H9 (cell line): ENCODE measurements around the gene AFDN. TPM values are rescaled to one million over a fixed set of nuclear protein-coding genes. Genes with fewer than 3 reads are reported as not detected.

ENCODE experiments used
- DNase-seq: peaks from one replicate; pipeline ENCODE4 v3.0.0-alpha.2; 2017
- H2AFZ ChIP-seq: one replicate; pipeline ENCODE4 v1.6.1; 2013; ENCODE audit warnings: mild to moderate bottlenecking, low read length, control low read depth, moderate library complexity
- H2AK5ac ChIP-seq: 2 replicates; pipeline ENCODE4 v1.6.1; 2013; ENCODE audit warnings: low read length, control low read depth, mixed read lengths; ENCODE audit not compliant: insufficient read length
- H2BK120ac ChIP-seq: one replicate; pipeline ENCODE4 v1.6.1; 2013; ENCODE audit warnings: low read depth, mild to moderate bottlenecking, low read length, control low read depth, inconsistent platforms; ENCODE audit not compliant: poor library complexity, severe bottlenecking
- H2BK12ac ChIP-seq: 2 replicates; pipeline ENCODE4 v1.6.1; 2013; ENCODE audit warnings: low read length, control low read depth, mixed read lengths, low read depth; ENCODE audit not compliant: insufficient read length
- H2BK15ac ChIP-seq: 2 replicates; pipeline ENCODE4 v1.6.1; 2013; ENCODE audit warnings: low read depth, low read length, control low read depth
- H2BK20ac ChIP-seq: one replicate; pipeline ENCODE4 v1.6.1; 2013; ENCODE audit warnings: low read depth, mild to moderate bottlenecking, low read length, control low read depth, inconsistent platforms; ENCODE audit not compliant: poor library complexity, severe bottlenecking
- H2BK5ac ChIP-seq: 2 replicates; pipeline ENCODE4 v1.6.1; 2013; ENCODE audit warnings: low read length, control low read depth, mixed read lengths; ENCODE audit not compliant: insufficient read length
- H3K14ac ChIP-seq: 2 replicates; pipeline ENCODE4 v1.6.1; 2013; ENCODE audit warnings: low read length, control low read depth; ENCODE audit not compliant: insufficient read depth
- H3K18ac ChIP-seq: 2 replicates; pipeline ENCODE4 v1.6.1; 2013; ENCODE audit warnings: low read depth, mild to moderate bottlenecking, mixed read lengths, low read length, control low read depth; ENCODE audit not compliant: insufficient read length
- H3K23ac ChIP-seq: 2 replicates; pipeline ENCODE4 v1.6.1; 2013; ENCODE audit warnings: low read length, control low read depth, mixed read lengths, low read depth; ENCODE audit not compliant: insufficient read length
- H3K23me2 ChIP-seq: 2 replicates; pipeline ENCODE4 v1.6.1; 2013; ENCODE audit warnings: low read depth, mild to moderate bottlenecking, mixed read lengths, low read length, control low read depth; ENCODE audit not compliant: insufficient read length, poor library complexity, severe bottlenecking
- H3K27ac ChIP-seq: 2 replicates; pipeline ENCODE4 v1.5.1; 2013; ENCODE audit warnings: low read length, control low read depth, mixed read lengths, low read depth; ENCODE audit not compliant: insufficient read length
- H3K27me3 ChIP-seq: 2 replicates; pipeline ENCODE4 v1.6.1; 2013; ENCODE audit warnings: low read length, control low read depth, inconsistent platforms; ENCODE audit not compliant: insufficient read depth
- H3K4ac ChIP-seq: 2 replicates; pipeline ENCODE4 v1.6.1; 2013; ENCODE audit warnings: low read depth, mild to moderate bottlenecking, control low read depth, inconsistent platforms, low read length, moderate library complexity
- H3K4me1 ChIP-seq: 2 replicates; pipeline ENCODE4 v1.6.1; 2013; ENCODE audit warnings: low read length, control low read depth, inconsistent platforms; ENCODE audit not compliant: insufficient read depth
- H3K4me2 ChIP-seq: 2 replicates; pipeline ENCODE4 v1.6.1; 2013; ENCODE audit warnings: low read length, control low read depth, mixed read lengths; ENCODE audit not compliant: insufficient read length, insufficient read depth
- H3K56ac ChIP-seq: 2 replicates; pipeline ENCODE4 v1.6.1; 2013; ENCODE audit warnings: low read depth, mild to moderate bottlenecking, mixed read lengths, low read length, control low read depth; ENCODE audit not compliant: insufficient read length
- H3K79me1 ChIP-seq: 2 replicates; pipeline ENCODE4 v1.6.1; 2013; ENCODE audit warnings: low read depth, mild to moderate bottlenecking, moderate library complexity, low read length, control low read depth, inconsistent platforms; ENCODE audit not compliant: insufficient read depth, poor library complexity, severe bottlenecking
- H3K79me2 ChIP-seq: 2 replicates; pipeline ENCODE4 v1.6.1; 2013; ENCODE audit warnings: low read length, control low read depth, inconsistent platforms; ENCODE audit not compliant: insufficient read depth
- H3K9ac ChIP-seq: 2 replicates; pipeline ENCODE4 v1.6.1; 2013; ENCODE audit warnings: low read length, control low read depth, mixed read lengths; ENCODE audit not compliant: insufficient read length; ENCODE audit errors: extremely low read depth
- H3K9me3 ChIP-seq: one replicate; pipeline ENCODE4 v1.6.1; 2013; ENCODE audit warnings: low read depth, low read length, inconsistent platforms; ENCODE audit not compliant: control insufficient read depth
- H3T11ph ChIP-seq: one replicate; pipeline ENCODE4 v1.6.1; 2013; ENCODE audit warnings: mild to moderate bottlenecking, low read length, control low read depth, inconsistent platforms
- H4K20me1 ChIP-seq: one replicate; pipeline ENCODE4 v1.6.1; 2013; ENCODE audit not compliant: control insufficient read depth, insufficient read length, insufficient read depth
- H4K5ac ChIP-seq: 2 replicates; pipeline ENCODE4 v1.6.1; 2013; ENCODE audit warnings: low read depth, mild to moderate bottlenecking, mixed read lengths, low read length, control low read depth; ENCODE audit not compliant: insufficient read length
- H4K8ac ChIP-seq: replicated peaks from 2 replicates; pipeline ENCODE4 v1.6.1; 2013; ENCODE audit warnings: low read length, control low read depth, mixed read lengths, low read depth; ENCODE audit not compliant: insufficient read length
- H4K91ac ChIP-seq: 2 replicates; pipeline ENCODE4 v1.6.1; 2013; ENCODE audit warnings: low read depth, mild to moderate bottlenecking, moderate library complexity, mixed read lengths, low read length, control low read depth; ENCODE audit not compliant: insufficient read length
- H3K27ac Mint-ChIP-seq, 3 experiments: 2 replicates in 2 of 3; 3 replicates in 1 of 3; pipeline ENCODE4 v1.8.0; 2020 to 2021; ENCODE audit warnings: mixed read lengths in 3 of 3, mild to moderate bottlenecking in 1 of 3, moderate library complexity in 1 of 3
- H3K27me3 Mint-ChIP-seq: 2 replicates; pipeline ENCODE4 v1.8.0; 2021; ENCODE audit warnings: low read depth, mild to moderate bottlenecking, moderate library complexity, mixed read lengths
- H3K36me3 Mint-ChIP-seq, 3 experiments: 2 replicates in 2 of 3; 3 replicates in 1 of 3; pipeline ENCODE4 v1.8.0; 2020 to 2021; ENCODE audit warnings: low read depth in 3 of 3, mixed read lengths in 3 of 3; ENCODE audit not compliant: insufficient read depth in 1 of 3
- H3K4me1 Mint-ChIP-seq, 2 experiments: 2 replicates each; pipeline ENCODE4 v1.8.0; 2020; ENCODE audit warnings: mixed read lengths in 2 of 2
- H3K4me3 Mint-ChIP-seq, 2 experiments: 2 replicates in 1 of 2; 3 replicates in 1 of 2; pipeline ENCODE4 v1.8.0; 2020 to 2021; ENCODE audit warnings: mild to moderate bottlenecking in 2 of 2, mixed read lengths in 2 of 2, moderate library complexity in 1 of 2
- H3K9me3 Mint-ChIP-seq, 2 experiments: 2 replicates in 1 of 2; 3 replicates in 1 of 2; pipeline ENCODE4 v1.8.0; 2020; ENCODE audit warnings: mild to moderate bottlenecking in 2 of 2, mixed read lengths in 2 of 2, moderate library complexity in 1 of 2
- CTCF ChIP-seq: fragments of 200-600 bp; sonication (generic); conservative IDR thresholded peaks from 3 replicates; pipeline ENCODE4 v1.8.0; 2021; ENCODE audit warnings: antibody characterized with exemption, mild to moderate bottlenecking
- WGBS: extraction: QIAGEN DNeasy Blood & Tissue Kit; methylation state at CpG from one replicate; pipeline ENCODE4 v1.1.7; 2013; ENCODE audit warnings: missing lambda C conversion rate, low lambda C conversion rate, mixed read lengths; ENCODE audit not compliant: insufficient read length; ENCODE audit errors: extremely low coverage; 5-methylcytosine and 5-hydroxymethylcytosine counted together
- total RNA-seq: library from RNA; stranded (reverse); gene quantifications from 2 replicates; pipeline ENCODE4 v1.2.1, GENCODE V29; 2021

The AFDN gene
- total RNA-seq, 1 experiment from 2014 or later = 157 TPM

GRCh38 chr6:167930295-167930694 lies 103.6 kb downstream of the AFDN start:
- no peak overlapping the region for H3K56ac ChIP-seq
- no peak overlapping the region for H2BK20ac ChIP-seq
- H2BK5ac ChIP-seq = no peak overlapping the region
- H4K5ac ChIP-seq = no peak overlapping the region
- no peaks in the 10 kb centered on the region for H3K27me3 ChIP-seq
- no peak overlapping the region for H2BK120ac ChIP-seq
- no peaks in the 10 kb centered on the region; a peak in 1 of 4 replicates for H3K4me1 Mint-ChIP-seq
- no peaks in the 10 kb centered on the region for H3K27me3 Mint-ChIP-seq
- no peaks in the 10 kb centered on the region for H3K79me2 ChIP-seq
- H3K36me3 Mint-ChIP-seq = peaks cover 2 to 59% (median 53%) of the 10 kb centered on the region in 3 experiments
- H4K8ac ChIP-seq = no peak overlapping the region
- H3K9me3 ChIP-seq = no peaks in the 10 kb centered on the region
- H2BK12ac ChIP-seq = no peak overlapping the region
- H3K4me3 Mint-ChIP-seq = no peak overlapping the region
- no peak overlapping the region for H2AFZ ChIP-seq
- H3K4ac ChIP-seq = no peak overlapping the region
- no peak for TF ChIP-seq CTCF
- H3K27ac ChIP-seq = no peak overlapping the region
- no peaks in the 10 kb centered on the region for H3K9me3 Mint-ChIP-seq
- no peak overlapping the region for H2BK15ac ChIP-seq
- no peak overlapping the region for H3K14ac ChIP-seq
- no peaks in the 10 kb centered on the region for H4K20me1 ChIP-seq
- DNase-seq = no peak
- no peak overlapping the region for H3K4me2 ChIP-seq
- no peak overlapping the region for H3K23ac ChIP-seq
- H3K18ac ChIP-seq = no peak overlapping the region
- peaks cover 2% of the 10 kb centered on the region for H3K79me1 ChIP-seq
- peak overlapping the region in 1 of 3 experiments; percentile 53; a peak in 2 of 7 replicates for H3K27ac Mint-ChIP-seq
- no peaks in the 10 kb centered on the region for H3K23me2 ChIP-seq
- H4K91ac ChIP-seq = no peak overlapping the region
- WGBS = no CpG with 5 or more reads among the region's 3 CpGs
- H3K4me1 ChIP-seq = no peaks in the 10 kb centered on the region
- no peak overlapping the region for H2AK5ac ChIP-seq
- H3K9ac ChIP-seq = no peak overlapping the region
- no peak overlapping the region for H3T11ph ChIP-seq
